HepG2 (cell line): Measurements from ENCODE around the gene TFF2. TPM values are rescaled to one million over a fixed set of nuclear protein-coding genes. Genes with fewer than 3 reads are reported as not detected.

ENCODE experiments used
- CSRNP2 ChIP-seq: sonication (generic); formaldehyde crosslinking; conservative IDR thresholded peaks from 2 replicates; pipeline ENCODE4 v1.8.0; 2022; ENCODE audit warnings: low read depth, missing genetic modification reagents
- GMEB1 ChIP-seq: sonication (generic); formaldehyde crosslinking; IDR thresholded peaks from 2 replicates; pipeline ENCODE4 v1.5.1; 2020; ENCODE audit warnings: missing genetic modification reagents, mild to moderate bottlenecking, borderline replicate concordance
- HNF4A ChIP-seq: sonication (generic); formaldehyde crosslinking; IDR thresholded peaks from 2 replicates; pipeline ENCODE4 v1.4.0; 2020; ENCODE audit warnings: missing genetic modification reagents
- JUND ChIP-seq: sonication (generic); formaldehyde crosslinking; IDR thresholded peaks from 2 replicates; pipeline ENCODE4 v1.8.0; 2022; ENCODE audit warnings: mild to moderate bottlenecking, missing genetic modification reagents
- NFE2L1 ChIP-seq: sonication (generic); formaldehyde crosslinking; IDR thresholded peaks from 2 replicates; pipeline ENCODE4 v1.4.0; 2020; ENCODE audit warnings: missing genetic modification reagents, mild to moderate bottlenecking, borderline replicate concordance
- NFKB2 ChIP-seq: sonication (generic); formaldehyde crosslinking; IDR thresholded peaks from 2 replicates; pipeline ENCODE4 v1.4.0; 2020; ENCODE audit warnings: missing genetic modification reagents, borderline replicate concordance
- NFYB ChIP-seq: sonication (generic); formaldehyde crosslinking; IDR thresholded peaks from 2 replicates; pipeline ENCODE4 v1.4.0; 2020; ENCODE audit warnings: missing genetic modification reagents
- SRSF9 ChIP-seq: fragments of 200-400 bp; formaldehyde crosslinking; IDR thresholded peaks from 2 replicates; pipeline ENCODE4 v1.6.1; 2018; ENCODE audit warnings: borderline replicate concordance, mild to moderate bottlenecking, low read depth, low read length; ENCODE audit not compliant: insufficient read depth, poor library complexity, severe bottlenecking
- ZFY ChIP-seq: sonication (generic); formaldehyde crosslinking; IDR thresholded peaks from 2 replicates; pipeline ENCODE4 v1.4.0; 2020; ENCODE audit warnings: missing genetic modification reagents
- ZNF318 ChIP-seq: sonication (generic); formaldehyde crosslinking; IDR thresholded peaks from 2 replicates; pipeline ENCODE4 v1.4.0; 2020; ENCODE audit warnings: mild to moderate bottlenecking, missing genetic modification reagents
- ZNF337 ChIP-seq: sonication (generic); formaldehyde crosslinking; IDR thresholded peaks from 2 replicates; pipeline ENCODE4 v1.5.1; 2020; ENCODE audit warnings: missing genetic modification reagents, low read depth, mild to moderate bottlenecking, borderline replicate concordance
- ZNF367 ChIP-seq: sonication (generic); formaldehyde crosslinking; IDR thresholded peaks from 2 replicates; pipeline ENCODE4 v1.4.0; 2020; ENCODE audit warnings: missing genetic modification reagents, borderline replicate concordance
- ZNF44 ChIP-seq: sonication (generic); formaldehyde crosslinking; IDR thresholded peaks from 2 replicates; pipeline ENCODE4 v1.5.1; 2020; ENCODE audit warnings: mild to moderate bottlenecking, missing genetic modification reagents
- polyA plus RNA-seq, 8 experiments: library from polyadenylated mRNA; depleted of rRNA in 3 of 8; stranded (reverse) in 7 of 8; unstranded in 1 of 8; fragments of >200 nt; fragmentation: Illumina TruSeq in 4 of 8; extraction: Trizol in 4 of 8; gene quantifications; 2 replicates each; pipeline versions ENCODE4 v1.2.1 to v1.2.3, GENCODE V29; 2011 to 2016; ENCODE audit warnings: low read depth in 4 of 8, missing spikeins in 1 of 8, mixed read lengths in 1 of 8; ENCODE audit not compliant: insufficient read depth in 1 of 8
- total RNA-seq, 5 experiments: library from RNA; depleted of rRNA; stranded (reverse); fragments of >200 nt; fragmentation: Illumina TruSeq; extraction: Trizol; gene quantifications; 2 replicates each; pipeline ENCODE4 v1.2.3, GENCODE V29; 2016; ENCODE audit warnings: low read depth in 1 of 5
- TF ChIP-seq, protein P1 (sequence below): sonication (generic); formaldehyde crosslinking; IDR thresholded peaks from 2 replicates; pipeline ENCODE4 v1.4.0; 2020; ENCODE audit warnings: missing genetic modification reagents, borderline replicate concordance

The TFF2 gene
- total and polyA plus RNA-seq, 2 of the 13 experiments (the other 11 are each of a cell fraction or from before 2014, with no cell fraction given) = 1.5 TPM; not detected in 1

GRCh38 chr21:42315296-42315891 is 35.4 kb downstream of the TFF2 start, which contains the start of gene TFF3 (continued):
- no peak for TF ChIP-seq CSRNP2
- peak; percentile 21; the same call in 1 of the 2 replicates for TF ChIP-seq JUND (CRISPR knock-in tag)
- TF ChIP-seq SRSF9 = no peak
- peak; percentile 80; the same call in 1 of the 2 replicates for TF ChIP-seq NFKB2
- TF ChIP-seq ZFY (CRISPR knock-in tag) = peak; percentile 62; the same call in 1 of the 2 replicates
- no peak for TF ChIP-seq ZNF367 (CRISPR knock-in tag)
- no peak for TF ChIP-seq ZNF337 (CRISPR knock-in tag)
- no peak for TF ChIP-seq GMEB1
- TF ChIP-seq, protein P1, sequence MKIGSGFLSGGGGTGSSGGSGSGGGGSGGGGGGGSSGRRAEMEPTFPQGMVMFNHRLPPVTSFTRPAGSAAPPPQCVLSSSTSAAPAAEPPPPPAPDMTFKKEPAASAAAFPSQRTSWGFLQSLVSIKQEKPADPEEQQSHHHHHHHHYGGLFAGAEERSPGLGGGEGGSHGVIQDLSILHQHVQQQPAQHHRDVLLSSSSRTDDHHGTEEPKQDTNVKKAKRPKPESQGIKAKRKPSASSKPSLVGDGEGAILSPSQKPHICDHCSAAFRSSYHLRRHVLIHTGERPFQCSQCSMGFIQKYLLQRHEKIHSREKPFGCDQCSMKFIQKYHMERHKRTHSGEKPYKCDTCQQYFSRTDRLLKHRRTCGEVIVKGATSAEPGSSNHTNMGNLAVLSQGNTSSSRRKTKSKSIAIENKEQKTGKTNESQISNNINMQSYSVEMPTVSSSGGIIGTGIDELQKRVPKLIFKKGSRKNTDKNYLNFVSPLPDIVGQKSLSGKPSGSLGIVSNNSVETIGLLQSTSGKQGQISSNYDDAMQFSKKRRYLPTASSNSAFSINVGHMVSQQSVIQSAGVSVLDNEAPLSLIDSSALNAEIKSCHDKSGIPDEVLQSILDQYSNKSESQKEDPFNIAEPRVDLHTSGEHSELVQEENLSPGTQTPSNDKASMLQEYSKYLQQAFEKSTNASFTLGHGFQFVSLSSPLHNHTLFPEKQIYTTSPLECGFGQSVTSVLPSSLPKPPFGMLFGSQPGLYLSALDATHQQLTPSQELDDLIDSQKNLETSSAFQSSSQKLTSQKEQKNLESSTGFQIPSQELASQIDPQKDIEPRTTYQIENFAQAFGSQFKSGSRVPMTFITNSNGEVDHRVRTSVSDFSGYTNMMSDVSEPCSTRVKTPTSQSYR (CRISPR knock-in tag) = no peak
- no peak for TF ChIP-seq NFE2L1 (CRISPR knock-in tag)
- TF ChIP-seq HNF4A = peak; percentile 32; the same call in 1 of the 2 replicates
- no peak for TF ChIP-seq ZNF44 (CRISPR knock-in tag)
- TF ChIP-seq NFYB (CRISPR knock-in tag) = no peak
- TF ChIP-seq ZNF318 (CRISPR knock-in tag) = no peak
